GM18517 (cell line): Measurements from ENCODE around the gene ATP5PD.
A peak's percentile ranks its signal among the peaks of the same experiment; 100 is the strongest.
"Not testable (repeated sequence)": the region's sequence is repeated elsewhere in the genome, so short reads cannot be mapped to it uniquely, and the experiment has no call there.

Source experiments
- ATAC-seq: cut with Tn5 transposase; IDR thresholded peaks from one replicate; pipeline ENCODE4 v1.9.1; 2021; ENCODE audit warnings: mild to moderate bottlenecking, moderate library complexity; ENCODE audit not compliant: unreplicated experiment

Gene ATP5PD

GRCh38 chr17:75025398-75025734 lies 21.4 kb downstream of the ATP5PD start:
- not testable (repeated sequence) for ATAC-seq

GRCh38 chr17:75024686-75025397 lies 21.9 kb downstream of the ATP5PD start:
- no peak for ATAC-seq

- ATAC-seq, result no peak
These were observed 26.2 kb downstream of the ATP5PD start for GRCh38 chr17:75020331-75021110.

GRCh38 chr17:75019710-75020109 lies 27.1 kb downstream of the ATP5PD start:
- ATAC-seq, result no peak

GRCh38 chr17:75019146-75019545 lies 27.6 kb downstream of the ATP5PD start:
- no peak for ATAC-seq

- ATAC-seq, result no peak
These were observed 33.6 kb downstream of the ATP5PD start for GRCh38 chr17:75013092-75013559.

GRCh38 chr17:75012346-75013091 lies 34.2 kb downstream of the ATP5PD start, which contains the start of gene MRPL58:
TSS of gene MRPL58 (plus strand) at chr17:75012670. CDS start at chr17:75012687, 17 bp downstream.
- peak; percentile 72 for ATAC-seq

GRCh38 chr17:75012096-75012345 lies 34.7 kb downstream of the ATP5PD start:
- ATAC-seq, result no peak

- ATAC-seq, result no peak
These were observed 35.2 kb downstream of the ATP5PD start for GRCh38 chr17:75011401-75012095.

- ATAC-seq, result no peak
These were observed 35.9 kb downstream of the ATP5PD start for GRCh38 chr17:75010683-75011400.

- no peak for ATAC-seq
These were observed 37.5 kb downstream of the ATP5PD start for GRCh38 chr17:75009139-75009724.

- no peak for ATAC-seq
These were observed 38.4 kb downstream of the ATP5PD start for GRCh38 chr17:75008373-75008772.

- no peak for ATAC-seq
These were observed 40.1 kb downstream of the ATP5PD start for GRCh38 chr17:75006653-75007052.

GRCh38 chr17:75006084-75006483 lies 40.7 kb downstream of the ATP5PD start:
- not testable (repeated sequence) for ATAC-seq

GRCh38 chr17:75005291-75005690 lies 41.5 kb downstream of the ATP5PD start:
- no peak for ATAC-seq

- no peak for ATAC-seq
These were observed 42.4 kb downstream of the ATP5PD start for GRCh38 chr17:75004371-75004770.

- ATAC-seq, result no peak
These were observed 42.8 kb downstream of the ATP5PD start for GRCh38 chr17:75003957-75004355.

- no peak for ATAC-seq
These were observed 43.5 kb downstream of the ATP5PD start for GRCh38 chr17:75003070-75003956.
